MCF 10A (cell line): ENCODE results near the gene TMEM229A. TPM values are rescaled to one million over a fixed set of nuclear protein-coding genes. Genes with fewer than 3 reads are reported as not detected.
A peak's percentile ranks its signal among the peaks of the same experiment; 100 is the strongest.
"Not testable (repeated sequence)": the region's sequence is repeated elsewhere in the genome, so short reads cannot be mapped to it uniquely, and the experiment has no call there.

Source experiments
- BruUV-seq: library from RNA; stranded (reverse); fragments of 400-500 nt; replicated peaks from 2 replicates; lab custom pipeline; 2021; lab: Mats Ljungman, UMichigan
- CTCF ChIA-PET: fragments of 300-600 bp; sonication (Branson Sonifier 250); formaldehyde crosslinking; extraction: SDS; loops from one replicate; lab custom pipeline; 2021; ENCODE audit warnings: antibody characterized with exemption, inconsistent platforms; lab: Yijun Ruan, JAX
- POLR2A ChIA-PET: fragments of 300-600, 350-650 bp; sonication (Branson Sonifier 250); formaldehyde crosslinking; extraction: SDS; loops from one replicate; lab custom pipeline; 2020; ENCODE audit warnings: antibody characterized with exemption, inconsistent platforms; lab: Yijun Ruan, JAX
- DNase-seq: peaks from one replicate; pipeline ENCODE4 v3.0.0-alpha.2; 2018; ENCODE audit not compliant: unreplicated experiment
- H3K27ac Mint-ChIP-seq: one replicate; pipeline ENCODE4 v1.8.0; 2022; ENCODE audit warnings: mild to moderate bottlenecking, low read depth, mixed read lengths; ENCODE audit not compliant: unreplicated experiment
- H3K27me3 Mint-ChIP-seq: one replicate; pipeline ENCODE4 v1.8.0; 2022; ENCODE audit warnings: mixed read lengths; ENCODE audit not compliant: insufficient read depth, unreplicated experiment
- H3K36me3 Mint-ChIP-seq: one replicate; pipeline ENCODE4 v1.8.0; 2022; ENCODE audit warnings: mild to moderate bottlenecking, moderate library complexity, mixed read lengths; ENCODE audit not compliant: insufficient read depth, unreplicated experiment
- H3K4me1 Mint-ChIP-seq: one replicate; pipeline ENCODE4 v1.8.0; 2022; ENCODE audit warnings: mixed read lengths; ENCODE audit not compliant: insufficient read depth, unreplicated experiment
- H3K4me3 Mint-ChIP-seq: one replicate; pipeline ENCODE4 v1.8.0; 2022; ENCODE audit warnings: mild to moderate bottlenecking, moderate library complexity, mixed read lengths; ENCODE audit not compliant: unreplicated experiment
- H3K9me3 Mint-ChIP-seq: one replicate; pipeline ENCODE4 v1.8.0; 2022; ENCODE audit warnings: mixed read lengths; ENCODE audit not compliant: unreplicated experiment
- intact Hi-C: fragments of 100-400 bp; cut with micrococcal nuclease; formaldehyde crosslinking; loops from 2 replicates; pipeline ENCODE4 v1.14.1; 2022
- total RNA-seq: library from RNA; stranded (reverse); gene quantifications from 2 replicates; pipeline ENCODE4 v1.2.3, GENCODE V29; 2022
- TF ChIP-seq, protein P1 (sequence below): fragments of 200-600 bp; IDR thresholded peaks from one replicate; pipeline ENCODE4 v1.8.0; 2022; ENCODE audit warnings: antibody characterized with exemption, mild to moderate bottlenecking; ENCODE audit not compliant: unreplicated experiment

The TMEM229A gene
- total RNA-seq, 1 experiment from 2014 or later, result not detected

DNA sequence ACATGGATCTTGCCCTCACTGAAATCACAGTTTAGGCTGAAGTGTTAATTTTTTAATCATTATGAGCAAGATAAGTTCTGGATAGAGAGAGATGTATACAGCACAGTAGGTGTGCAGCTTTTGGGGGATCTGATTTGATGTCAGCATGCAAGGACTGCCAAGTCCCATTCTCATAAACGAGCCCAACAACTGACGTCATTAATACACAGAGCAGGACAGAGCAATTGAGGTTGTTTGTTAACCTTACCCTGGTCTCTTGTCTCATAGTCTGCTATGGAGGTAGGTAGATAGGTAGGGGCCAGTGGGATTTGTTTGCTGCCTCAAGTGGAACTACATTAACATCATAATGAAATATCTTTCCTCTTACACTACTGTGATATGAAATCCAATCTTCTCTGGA lies 8.6 kb upstream of the TMEM229A start:
- no peaks in the 10 kb centered on the region for H3K36me3 Mint-ChIP-seq
- CTCF ChIA-PET, result interaction anchor here (0.7 to 1.7 kb wide), 2 partner anchors 60 to 62 kb away, joined by 3 read pairs; no protein-coding TSS in a partner anchor
- no TSS peak for BruUV-seq
- H3K9me3 Mint-ChIP-seq, result no peaks in the 10 kb centered on the region
- peaks cover 4% of the 10 kb centered on the region for H3K4me1 Mint-ChIP-seq
- TF ChIP-seq, protein P1, sequence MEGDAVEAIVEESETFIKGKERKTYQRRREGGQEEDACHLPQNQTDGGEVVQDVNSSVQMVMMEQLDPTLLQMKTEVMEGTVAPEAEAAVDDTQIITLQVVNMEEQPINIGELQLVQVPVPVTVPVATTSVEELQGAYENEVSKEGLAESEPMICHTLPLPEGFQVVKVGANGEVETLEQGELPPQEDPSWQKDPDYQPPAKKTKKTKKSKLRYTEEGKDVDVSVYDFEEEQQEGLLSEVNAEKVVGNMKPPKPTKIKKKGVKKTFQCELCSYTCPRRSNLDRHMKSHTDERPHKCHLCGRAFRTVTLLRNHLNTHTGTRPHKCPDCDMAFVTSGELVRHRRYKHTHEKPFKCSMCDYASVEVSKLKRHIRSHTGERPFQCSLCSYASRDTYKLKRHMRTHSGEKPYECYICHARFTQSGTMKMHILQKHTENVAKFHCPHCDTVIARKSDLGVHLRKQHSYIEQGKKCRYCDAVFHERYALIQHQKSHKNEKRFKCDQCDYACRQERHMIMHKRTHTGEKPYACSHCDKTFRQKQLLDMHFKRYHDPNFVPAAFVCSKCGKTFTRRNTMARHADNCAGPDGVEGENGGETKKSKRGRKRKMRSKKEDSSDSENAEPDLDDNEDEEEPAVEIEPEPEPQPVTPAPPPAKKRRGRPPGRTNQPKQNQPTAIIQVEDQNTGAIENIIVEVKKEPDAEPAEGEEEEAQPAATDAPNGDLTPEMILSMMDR, result no peak
- H3K27ac Mint-ChIP-seq, result no peak overlapping the region
- POLR2A ChIA-PET, result no interaction called here
- DNase-seq, result no peak
- H3K27me3 Mint-ChIP-seq, result no peaks in the 10 kb centered on the region
- intact Hi-C loops, result no loop called here
- H3K4me3 Mint-ChIP-seq, result no peak overlapping the region

DNA sequence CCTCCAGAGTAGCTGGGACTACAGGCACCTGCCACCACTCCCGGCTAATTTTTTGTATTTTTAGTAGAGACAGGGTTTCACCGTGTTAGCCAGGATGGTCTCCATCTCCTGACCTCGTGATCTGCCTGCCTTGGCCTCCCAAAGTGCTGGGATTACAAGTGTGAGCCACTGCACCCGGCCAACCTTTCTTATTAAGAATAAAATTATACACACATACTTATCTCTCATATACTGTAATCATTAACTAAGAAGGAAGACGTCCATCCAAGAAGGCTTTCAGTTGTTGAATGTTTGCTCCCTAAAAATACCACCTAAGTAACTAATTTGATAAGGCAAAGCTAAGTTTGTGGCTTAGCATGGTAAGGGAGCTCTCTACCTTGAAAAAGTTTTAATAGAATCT lies 5.0 kb upstream of the TMEM229A start:
- intact Hi-C loops, BruUV-seq: not testable (repeated sequence)

DNA sequence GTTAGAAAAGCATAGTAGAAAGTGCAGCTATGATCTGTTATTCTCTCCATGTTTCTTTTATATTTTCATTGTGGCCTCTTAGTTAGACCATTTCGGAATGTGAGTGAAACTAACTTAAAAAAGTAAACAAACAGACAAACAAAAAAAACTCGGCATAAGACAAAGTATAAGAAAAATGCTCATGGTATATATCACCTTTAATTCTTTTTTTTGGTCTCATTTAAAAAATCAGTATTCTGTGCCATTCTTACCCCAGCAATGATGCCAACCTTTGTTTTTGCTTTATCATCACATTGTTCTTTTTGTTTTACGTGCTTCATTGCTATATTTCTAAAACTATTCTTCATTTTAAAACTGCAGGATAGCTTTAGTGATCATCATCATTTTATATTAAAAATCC lies 2.8 kb upstream of the TMEM229A start:
- Mint-ChIP-seq H3K27ac (no peak overlapping the region), H3K4me1 (no peaks in the 10 kb centered on the region), H3K4me3 (no peak overlapping the region), H3K9me3 (no peaks in the 10 kb centered on the region), H3K36me3 (no peaks in the 10 kb centered on the region), H3K27me3 (peaks cover 29% of the 10 kb centered on the region)
- ChIA-PET CTCF (interaction anchor here (0.7 kb wide), 1 partner anchor 66 kb away, joined by 4 read pairs; no protein-coding TSS in a partner anchor), POLR2A (interaction anchor here (0.7 kb wide), 1 partner anchor 215 kb away, joined by 3 read pairs; no protein-coding TSS in a partner anchor)
- intact Hi-C loops, result no loop called here
- no peak for DNase-seq
- TF ChIP-seq, protein P1, result no peak
- BruUV-seq, result no TSS peak

More for the DNA sequence above, 5.0 kb upstream of the TMEM229A start:
- H3K27ac Mint-ChIP-seq, H3K36me3 Mint-ChIP-seq, H3K4me3 Mint-ChIP-seq, H3K9me3 Mint-ChIP-seq, DNase-seq, H3K4me1 Mint-ChIP-seq, POLR2A ChIA-PET: not testable (repeated sequence)
- H3K27me3 Mint-ChIP-seq, result peaks cover 12% of the 10 kb centered on the region
- CTCF ChIA-PET, result interaction anchor here (0.7 to 1.1 kb wide), 2 partner anchors 9 to 133 kb away, joined by 3 to 4 read pairs; no protein-coding TSS in a partner anchor

DNA sequence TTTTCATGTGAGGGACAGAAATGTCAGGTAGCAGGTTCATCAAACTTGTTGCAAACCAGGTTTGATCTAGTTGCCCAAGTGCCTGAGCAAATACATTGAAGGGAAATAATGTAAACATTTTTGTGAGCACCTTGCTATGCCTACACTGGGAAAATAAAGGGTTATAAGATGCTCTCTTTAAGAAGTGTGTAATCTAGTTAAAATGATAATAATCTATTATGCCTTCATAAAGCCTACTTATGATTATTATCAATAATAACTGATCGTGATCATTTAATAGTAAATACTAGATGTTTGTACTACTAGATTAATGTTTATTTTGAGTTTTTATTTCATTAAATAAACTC lies 1.9 kb upstream of the TMEM229A start:
- POLR2A ChIA-PET, result no interaction called here
- CTCF ChIA-PET, result no interaction called here
- Mint-ChIP-seq H3K27ac (no peak overlapping the region), H3K9me3 (no peaks in the 10 kb centered on the region), H3K36me3 (no peaks in the 10 kb centered on the region), H3K4me3 (peak overlapping the region; percentile 32), H3K27me3 (peaks cover 29% of the 10 kb centered on the region), H3K4me1 (no peaks in the 10 kb centered on the region)
- intact Hi-C loops, result no loop called here
- no peak for DNase-seq
- TF ChIP-seq, protein P1, result no peak
- no TSS peak for BruUV-seq
